ENCODE data around the gene SMG6.

- TF ChIP-seq CTCF (IDR thresholded peaks at IDR 0.05; ENCODE audit: insufficient read depth, low read length, poor library complexity, severe bottlenecking), result no peak
- TF ChIP-seq EZH2phosphoT487 (conservative IDR thresholded peaks at IDR 0.05; ENCODE audit: low read length), result no peak
Observed at GRCh38 chr17:2047590-2047989, 256.0 kb downstream of the SMG6 start.
